ENCODE measurements around the gene GATAD2B.

Gene GATAD2B

DNA sequence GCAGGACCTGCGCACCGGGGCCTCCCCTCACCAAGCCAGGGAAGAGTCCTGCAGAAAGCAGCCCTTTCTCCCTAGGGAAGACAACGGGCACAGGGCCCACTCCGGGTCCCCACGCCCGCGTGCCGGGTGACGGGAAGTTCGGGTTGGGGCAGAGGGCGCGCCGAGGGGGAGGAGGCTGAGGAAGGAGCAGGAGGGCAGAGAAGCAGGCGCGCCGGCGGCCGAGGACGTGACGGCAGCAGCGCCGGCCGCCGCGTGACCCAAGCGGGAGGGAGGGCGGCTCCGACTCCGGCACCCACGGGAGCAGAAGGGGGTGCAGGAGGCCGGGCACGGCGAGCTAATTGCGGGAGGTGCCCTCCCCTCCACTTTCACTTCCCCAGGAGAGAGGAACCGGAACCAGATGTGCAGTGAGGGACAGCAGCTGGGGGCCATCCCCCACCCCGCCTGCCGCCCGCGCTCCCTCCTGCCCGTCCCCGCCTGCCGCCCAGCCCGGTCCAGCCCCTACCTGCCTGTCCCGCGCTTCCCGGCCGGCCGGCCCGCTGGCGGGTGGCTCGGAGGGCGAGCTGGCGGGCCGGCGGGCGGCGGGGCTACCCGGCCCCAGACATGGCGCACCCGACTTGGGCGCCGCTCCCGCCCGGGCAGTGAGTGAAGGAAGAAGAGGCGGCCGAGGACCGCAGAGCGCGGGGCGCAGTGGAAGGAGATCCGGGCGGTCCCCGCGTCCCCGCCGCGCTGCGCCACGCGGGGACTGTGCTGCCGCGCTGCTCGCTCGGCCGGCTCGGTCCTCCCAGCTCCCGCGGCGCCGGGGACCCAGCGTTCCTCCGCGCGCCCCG is 23.2 kb upstream of the GATAD2B start:
- Histone ChIP-seq H3K4me3 (ENCODE audit: low read length) (peak overlapping the region; percentile 91), H3K4me1 (ENCODE audit: control insufficient read depth, insufficient read depth, low read length) (peaks cover 19% of the 10 kb centered on the region), H3K9ac (ENCODE audit: low read length) (peak overlapping the region; percentile 92), H3K27me3 (ENCODE audit: control insufficient read depth, insufficient read depth, low read length) (no peaks in the 10 kb centered on the region), H3K9me3 (ENCODE audit: control insufficient read depth, low read length) (no peaks in the 10 kb centered on the region), H3K36me3 (ENCODE audit: control insufficient read depth, insufficient read depth, low read length) (peaks cover 9% of the 10 kb centered on the region)

DNA sequence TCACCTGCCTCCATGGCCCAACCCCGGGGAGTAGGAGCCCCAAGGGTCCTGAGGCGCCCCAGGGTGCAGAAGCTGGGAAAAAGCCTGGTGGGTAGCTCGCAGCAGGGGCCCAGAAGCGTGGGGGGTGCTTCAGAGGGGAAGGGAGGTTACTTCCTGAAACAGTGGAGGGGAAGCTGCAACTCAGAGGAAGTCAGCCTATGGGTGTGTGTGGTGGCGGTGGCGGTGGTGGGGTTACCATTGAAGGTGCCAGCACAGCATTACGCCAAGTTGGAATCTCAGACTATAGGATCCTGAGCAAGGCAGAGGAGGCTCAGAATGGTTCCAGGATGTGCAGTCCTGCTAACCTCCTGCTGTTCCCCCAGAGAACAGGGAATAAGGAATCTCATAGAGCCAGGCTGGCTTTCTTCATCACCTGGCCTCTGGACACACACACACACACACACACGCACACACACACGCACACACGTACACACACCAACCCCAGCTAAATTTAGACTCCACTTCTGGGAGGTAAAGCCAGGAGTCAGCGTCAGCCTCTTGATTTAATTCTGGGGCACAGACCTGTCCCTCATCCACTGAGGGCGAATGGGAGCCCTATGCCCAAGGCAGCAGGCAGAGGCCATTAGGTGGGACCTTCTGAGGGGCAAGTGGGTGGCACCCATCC is 22.5 kb upstream of the GATAD2B start:
- Histone ChIP-seq H3K9me3 (ENCODE audit: control insufficient read depth, low read length) (no peaks in the 10 kb centered on the region), H3K4me3 (ENCODE audit: low read length) (peak overlapping the region; percentile 91), H3K36me3 (ENCODE audit: control insufficient read depth, insufficient read depth, low read length) (peaks cover 9% of the 10 kb centered on the region), H3K4me1 (ENCODE audit: control insufficient read depth, insufficient read depth, low read length) (peaks cover 19% of the 10 kb centered on the region), H3K9ac (ENCODE audit: low read length) (peak overlapping the region; percentile 92), H3K27me3 (ENCODE audit: control insufficient read depth, insufficient read depth, low read length) (no peaks in the 10 kb centered on the region)

DNA sequence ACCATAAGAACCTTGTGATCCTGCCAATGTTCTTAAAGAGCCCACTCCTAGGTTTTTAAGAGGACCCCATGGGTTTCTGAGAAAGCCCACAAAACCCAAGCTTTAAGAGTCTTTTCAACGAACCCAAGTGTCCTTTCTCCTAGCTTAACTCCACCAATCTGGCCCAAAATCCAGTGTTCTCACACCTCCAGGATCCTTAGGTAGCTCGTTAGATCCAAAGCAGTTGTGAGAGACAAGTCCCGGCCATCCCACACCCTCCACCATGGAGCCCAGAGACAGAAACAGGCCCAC is 22.0 kb upstream of the GATAD2B start:
- Histone ChIP-seq H3K36me3 (ENCODE audit: control insufficient read depth, insufficient read depth, low read length) (peaks cover 9% of the 10 kb centered on the region), H3K4me1 (ENCODE audit: control insufficient read depth, insufficient read depth, low read length) (peaks cover 19% of the 10 kb centered on the region), H3K9ac (ENCODE audit: low read length) (peak overlapping the region; percentile 92), H3K4me3 (ENCODE audit: low read length) (peak overlapping the region; percentile 91), H3K27me3 (ENCODE audit: control insufficient read depth, insufficient read depth, low read length) (no peaks in the 10 kb centered on the region), H3K9me3 (ENCODE audit: control insufficient read depth, low read length) (no peaks in the 10 kb centered on the region)

DNA sequence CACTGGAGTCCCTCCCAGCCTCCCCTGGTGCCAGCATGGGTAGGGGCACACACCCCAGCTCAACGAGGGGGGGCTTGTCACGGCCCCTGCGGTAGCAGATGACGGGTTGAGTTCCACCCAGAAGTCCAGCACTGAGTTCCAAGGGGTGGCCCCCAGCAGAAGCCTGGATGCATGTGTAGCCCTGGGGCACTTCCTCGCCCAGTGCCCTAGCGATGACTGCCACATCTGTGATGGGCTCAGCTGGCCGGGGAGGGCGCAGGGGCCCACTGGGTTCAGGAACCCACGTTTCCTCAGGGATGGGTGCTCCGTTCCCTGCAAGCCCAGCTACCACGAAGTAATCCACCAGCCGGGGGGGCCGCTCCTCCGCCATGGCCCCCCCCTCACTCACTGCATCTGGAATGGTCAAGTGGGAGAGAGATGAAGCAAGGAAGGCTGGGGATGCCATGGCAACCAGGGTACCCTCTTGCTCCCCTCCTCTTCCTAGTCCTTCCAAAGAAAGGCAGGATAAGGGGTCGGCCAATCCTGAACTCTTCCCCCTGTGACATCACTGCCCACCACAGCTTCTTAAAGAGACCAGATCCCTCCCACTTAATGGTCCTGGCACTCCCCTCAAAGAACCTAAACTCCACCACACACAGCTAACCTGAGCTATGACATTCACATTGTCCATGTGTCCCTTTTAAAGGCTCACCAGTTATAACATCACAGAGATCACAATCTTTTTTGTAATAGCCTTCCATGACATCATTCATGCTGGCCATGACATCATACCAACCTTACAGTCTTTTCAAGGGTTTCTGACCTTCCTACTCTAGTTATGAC is 21.4 kb upstream of the GATAD2B start:
- peaks cover 19% of the 10 kb centered on the region for H3K4me1 ChIP-seq (ENCODE audit: control insufficient read depth, insufficient read depth, low read length)
- H3K9me3 ChIP-seq (ENCODE audit: control insufficient read depth, low read length): no peaks in the 10 kb centered on the region
- peak overlapping the region; percentile 92 for H3K9ac ChIP-seq (ENCODE audit: low read length)
- peaks cover 8% of the 10 kb centered on the region for H3K36me3 ChIP-seq (ENCODE audit: control insufficient read depth, insufficient read depth, low read length)
- H3K4me3 ChIP-seq (ENCODE audit: low read length): no peak overlapping the region
- H3K27me3 ChIP-seq (ENCODE audit: control insufficient read depth, insufficient read depth, low read length): no peaks in the 10 kb centered on the region

DNA sequence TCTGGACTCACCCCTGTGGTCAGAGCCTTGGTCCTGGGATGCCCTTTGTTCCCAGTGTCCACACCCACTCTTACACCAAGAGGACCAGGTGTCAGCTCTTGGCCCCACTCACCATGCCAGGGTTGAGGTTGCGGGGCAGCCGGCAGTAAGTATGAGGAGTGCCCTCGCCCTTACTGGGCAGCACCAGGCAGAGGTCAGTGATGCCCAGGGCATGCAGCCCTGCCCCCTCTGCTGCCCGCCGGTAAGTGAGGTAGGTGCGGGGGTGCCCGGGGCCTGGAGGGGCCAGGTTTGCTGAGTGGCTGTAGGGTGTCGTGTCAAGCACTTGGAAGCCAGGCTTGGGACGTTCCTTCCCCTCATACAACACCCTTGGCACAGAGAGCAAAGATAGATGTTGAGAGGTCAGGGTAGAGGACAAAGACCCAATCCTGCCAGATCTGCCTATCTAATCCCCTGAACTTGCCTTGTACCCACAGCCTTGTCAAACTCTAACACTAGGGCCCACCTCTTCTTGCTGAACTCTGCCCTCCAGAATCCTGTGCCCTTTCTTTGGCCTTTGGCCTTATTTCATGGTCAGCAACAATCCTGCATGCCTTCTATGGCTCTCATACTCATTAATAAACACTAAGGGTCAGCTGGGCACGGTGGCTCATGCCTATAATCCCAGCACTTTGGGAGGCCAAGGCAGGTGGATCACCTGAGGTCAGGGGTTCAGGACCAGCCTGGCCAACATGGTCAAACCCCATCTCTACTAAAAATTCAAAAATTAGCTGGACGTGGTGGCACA is 20.2 kb upstream of the GATAD2B start:
- no peak overlapping the region for H3K4me3 ChIP-seq (ENCODE audit: low read length)
- H3K36me3 ChIP-seq (ENCODE audit: control insufficient read depth, insufficient read depth, low read length): no peaks in the 10 kb centered on the region
- peaks cover 19% of the 10 kb centered on the region for H3K4me1 ChIP-seq (ENCODE audit: control insufficient read depth, insufficient read depth, low read length)
- H3K9ac ChIP-seq (ENCODE audit: low read length): no peak overlapping the region
- H3K27me3 ChIP-seq (ENCODE audit: control insufficient read depth, insufficient read depth, low read length): no peaks in the 10 kb centered on the region
- no peaks in the 10 kb centered on the region for H3K9me3 ChIP-seq (ENCODE audit: control insufficient read depth, low read length)

DNA sequence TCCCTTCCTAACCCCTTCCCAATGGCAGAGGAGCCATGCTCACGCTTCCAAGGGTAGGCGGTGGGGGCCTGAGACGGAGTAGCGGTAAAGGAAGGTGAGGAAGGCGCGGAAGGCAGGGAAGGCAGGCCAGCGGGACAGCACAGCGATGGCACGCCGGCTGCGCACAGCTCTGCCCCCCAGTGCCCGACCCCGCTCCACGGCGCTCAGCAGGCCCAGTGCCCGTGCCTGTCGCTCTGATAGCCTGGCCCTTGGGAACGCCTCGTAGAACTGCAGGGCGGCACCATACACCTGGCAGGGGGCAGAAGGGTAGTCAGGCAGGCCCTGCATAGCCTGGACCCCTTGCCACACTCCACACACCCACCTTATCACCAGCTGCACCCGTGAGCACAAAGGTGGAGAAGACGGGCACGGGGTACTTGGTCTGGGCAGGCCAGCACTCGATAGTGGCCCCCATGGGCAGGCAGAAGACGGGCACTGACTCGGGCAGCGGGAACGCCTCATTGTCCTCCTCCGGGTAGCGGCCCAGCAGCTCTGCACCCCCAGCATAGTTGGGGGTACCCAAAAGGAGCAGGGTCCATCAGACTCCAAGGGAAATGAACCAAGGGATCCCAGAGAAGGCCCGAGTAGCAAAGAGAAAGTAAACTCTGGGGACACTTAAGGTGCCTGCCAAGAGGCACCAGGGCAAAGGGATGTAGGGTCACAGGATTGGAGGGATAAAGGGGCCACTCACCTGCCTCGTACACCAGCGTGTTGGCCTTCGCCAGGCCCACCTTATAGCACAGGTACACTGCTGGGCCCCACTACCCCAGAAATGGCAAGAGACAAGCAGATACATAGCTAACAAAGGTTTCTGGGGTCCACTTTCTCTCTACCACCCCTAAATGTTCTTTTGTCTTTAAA is 19.3 kb upstream of the GATAD2B start:
- Histone ChIP-seq H3K27me3 (ENCODE audit: control insufficient read depth, insufficient read depth, low read length) (no peaks in the 10 kb centered on the region), H3K36me3 (ENCODE audit: control insufficient read depth, insufficient read depth, low read length) (peaks cover 3% of the 10 kb centered on the region), H3K4me1 (ENCODE audit: control insufficient read depth, insufficient read depth, low read length) (peaks cover 18% of the 10 kb centered on the region), H3K4me3 (ENCODE audit: low read length) (no peak overlapping the region), H3K9ac (ENCODE audit: low read length) (no peak overlapping the region), H3K9me3 (ENCODE audit: control insufficient read depth, low read length) (no peaks in the 10 kb centered on the region)

DNA sequence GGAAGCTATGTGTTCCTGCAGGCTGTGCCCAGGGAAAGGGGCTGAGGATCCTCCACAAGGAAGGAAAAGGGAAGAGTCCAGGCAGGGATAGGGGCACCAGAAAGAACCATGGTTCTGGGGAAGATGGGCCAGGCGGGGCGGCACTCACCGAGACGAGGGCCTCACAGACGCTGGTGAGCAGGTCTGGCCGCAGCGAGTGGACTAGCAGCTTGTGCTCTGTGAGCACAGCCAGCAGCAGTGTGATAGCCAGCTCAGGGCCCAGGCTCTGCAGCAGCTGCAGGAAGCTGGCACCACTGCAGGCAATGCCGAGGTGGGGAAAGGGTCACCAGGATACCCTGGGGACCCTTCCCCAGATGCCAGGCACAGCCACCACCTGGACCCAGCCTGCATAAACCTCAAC is 18.0 kb upstream of the GATAD2B start:
- Histone ChIP-seq H3K4me1 (ENCODE audit: control insufficient read depth, insufficient read depth, low read length) (peaks cover 13% of the 10 kb centered on the region), H3K36me3 (ENCODE audit: control insufficient read depth, insufficient read depth, low read length) (peaks cover 15% of the 10 kb centered on the region), H3K4me3 (ENCODE audit: low read length) (no peak overlapping the region), H3K27me3 (ENCODE audit: control insufficient read depth, insufficient read depth, low read length) (no peaks in the 10 kb centered on the region), H3K9ac (ENCODE audit: low read length) (no peak overlapping the region), H3K9me3 (ENCODE audit: control insufficient read depth, low read length) (no peaks in the 10 kb centered on the region)

DNA sequence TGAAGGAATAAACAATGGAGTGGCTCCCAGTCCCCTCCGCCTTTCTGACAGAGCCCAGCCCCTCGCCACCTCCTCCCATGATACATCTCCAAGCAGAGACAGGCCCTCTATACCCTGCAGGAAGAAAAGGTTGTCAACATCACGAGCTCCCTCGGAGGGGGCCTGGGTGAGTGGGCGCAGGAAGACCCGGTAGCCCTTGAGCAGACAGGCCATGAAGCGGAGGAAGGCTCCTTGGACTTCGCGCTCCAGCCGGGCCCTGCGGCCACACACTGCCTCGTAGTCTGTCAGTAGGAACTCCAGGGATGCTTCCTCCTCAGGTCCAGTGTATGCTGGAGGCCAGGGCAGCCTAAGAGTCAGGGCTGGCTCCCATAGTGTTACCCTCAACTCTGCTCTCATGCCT is 16.7 kb upstream of the GATAD2B start:
- Histone ChIP-seq H3K9ac (ENCODE audit: low read length) (no peak overlapping the region), H3K36me3 (ENCODE audit: control insufficient read depth, insufficient read depth, low read length) (peaks cover 18% of the 10 kb centered on the region), H3K27me3 (ENCODE audit: control insufficient read depth, insufficient read depth, low read length) (no peaks in the 10 kb centered on the region), H3K9me3 (ENCODE audit: control insufficient read depth, low read length) (no peaks in the 10 kb centered on the region), H3K4me1 (ENCODE audit: control insufficient read depth, insufficient read depth, low read length) (peaks cover 1% of the 10 kb centered on the region), H3K4me3 (ENCODE audit: low read length) (no peak overlapping the region)

DNA sequence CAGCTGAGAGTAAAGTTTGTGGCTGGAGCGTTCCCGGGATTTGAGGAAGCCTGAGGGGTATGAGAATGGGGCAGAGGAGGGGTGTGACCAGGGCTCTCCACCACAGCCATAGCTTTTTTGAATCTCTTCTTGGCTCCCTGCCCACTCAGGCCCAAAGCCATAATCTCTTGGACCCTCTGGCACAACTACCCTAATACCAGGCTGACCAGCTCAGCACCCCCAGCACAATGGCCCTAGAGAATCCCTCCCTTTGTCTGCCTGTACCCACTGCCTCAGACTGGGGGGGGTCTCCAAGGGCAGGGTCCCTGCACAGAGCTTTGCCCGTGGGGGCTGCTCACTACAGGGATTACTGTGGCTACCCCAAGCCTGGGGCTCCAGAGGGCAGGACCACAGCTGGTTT is 16.2 kb upstream of the GATAD2B start:
- no peak overlapping the region for H3K9ac ChIP-seq (ENCODE audit: low read length)
- peaks cover 18% of the 10 kb centered on the region for H3K36me3 ChIP-seq (ENCODE audit: control insufficient read depth, insufficient read depth, low read length)
- no peaks in the 10 kb centered on the region for H3K4me1 ChIP-seq (ENCODE audit: control insufficient read depth, insufficient read depth, low read length)
- no peak overlapping the region for H3K4me3 ChIP-seq (ENCODE audit: low read length)
- no peaks in the 10 kb centered on the region for H3K9me3 ChIP-seq (ENCODE audit: control insufficient read depth, low read length)
- no peaks in the 10 kb centered on the region for H3K27me3 ChIP-seq (ENCODE audit: control insufficient read depth, insufficient read depth, low read length)

DNA sequence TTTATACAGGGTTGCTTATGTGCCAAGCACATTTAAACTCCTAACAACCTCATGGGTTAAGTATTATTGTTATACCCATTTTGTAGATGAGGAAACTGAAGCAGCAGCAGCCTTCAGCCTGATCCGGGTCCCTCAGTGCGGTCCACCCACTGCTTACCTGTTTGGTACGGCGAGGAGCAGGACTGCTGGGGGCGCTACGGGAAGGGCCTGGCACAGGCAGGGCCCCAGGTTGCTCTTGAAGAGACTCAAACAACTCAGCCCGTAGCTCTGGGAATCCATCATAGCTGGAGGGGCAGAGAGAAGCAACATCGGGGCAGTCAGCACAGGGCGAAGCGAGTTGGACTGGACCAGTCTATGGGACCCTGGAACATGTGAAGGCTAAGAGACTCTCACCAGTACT is 14.6 kb upstream of the GATAD2B start:
- Histone ChIP-seq H3K36me3 (ENCODE audit: control insufficient read depth, insufficient read depth, low read length) (peaks cover 18% of the 10 kb centered on the region), H3K27me3 (ENCODE audit: control insufficient read depth, insufficient read depth, low read length) (no peaks in the 10 kb centered on the region), H3K4me1 (ENCODE audit: control insufficient read depth, insufficient read depth, low read length) (no peaks in the 10 kb centered on the region), H3K9me3 (ENCODE audit: control insufficient read depth, low read length) (no peaks in the 10 kb centered on the region), H3K9ac (ENCODE audit: low read length) (no peak overlapping the region), H3K4me3 (ENCODE audit: low read length) (no peak overlapping the region)

Data from mucosa of stomach (tissue), 1 donor.